Kidney (tissue), 14 donors: ENCODE results near the gene SLC22A23. TPM values are rescaled to one million over a fixed set of nuclear protein-coding genes. Genes with fewer than 3 reads are reported as not detected.
"Not testable (repeated sequence)": the region's sequence is repeated elsewhere in the genome, so short reads cannot be mapped to it uniquely, and the experiment has no call there.

Experiments used
- DNase-seq, 5 donors: peaks; one replicate each; pipeline ENCODE4 v3.0.0-alpha.2; 2013 to 2020
- FAIRE-seq: peaks from 2 replicates; lab custom pipeline; 2012; peaks lifted over from hg19 to GRCh38; lab: Jason Lieb, UNC
- H3K27ac ChIP-seq, 2 donors: one replicate each; pipeline ENCODE4 v1.7.0; 2013; ENCODE audit warnings: low read depth in 2 of 2, low read length in 2 of 2, inconsistent platforms in 1 of 2
- H3K27me3 ChIP-seq: one replicate; pipeline ENCODE4 v1.7.1; 2013; ENCODE audit warnings: low read length, inconsistent platforms; ENCODE audit not compliant: control insufficient read depth, insufficient read depth
- H3K36me3 ChIP-seq, 3 donors: one replicate each; pipeline versions ENCODE4 v1.7.0 to v1.7.1; 2013; ENCODE audit warnings: low read length in 3 of 3, control low read depth in 1 of 3, inconsistent platforms in 1 of 3; ENCODE audit not compliant: insufficient read depth in 3 of 3, control insufficient read depth in 2 of 3
- H3K4me1 ChIP-seq, 3 donors: one replicate each; pipeline versions ENCODE4 v1.7.0 to v1.7.1; 2013; ENCODE audit warnings: low read length in 3 of 3, inconsistent platforms in 1 of 3, low read depth in 1 of 3; ENCODE audit not compliant: control insufficient read depth in 2 of 3, insufficient read depth in 2 of 3
- H3K4me3 ChIP-seq, 3 donors: one replicate each; pipeline versions ENCODE4 v1.7.0 to v1.8.1; 2013; ENCODE audit warnings: low read length in 3 of 3, control low read depth in 1 of 3, inconsistent platforms in 1 of 3
- H3K9ac ChIP-seq, 3 donors: one replicate each; pipeline versions ENCODE4 v1.7.0 to v1.7.1; 2013; ENCODE audit warnings: low read length in 3 of 3, control low read depth in 1 of 3, inconsistent platforms in 1 of 3
- H3K9me3 ChIP-seq, 3 donors: one replicate each; pipeline versions ENCODE4 v1.7.0 to v1.7.1; 2013; ENCODE audit warnings: low read length in 3 of 3, control low read depth in 1 of 3, inconsistent platforms in 1 of 3; ENCODE audit not compliant: control insufficient read depth in 2 of 3, insufficient read depth in 1 of 3
- intact Hi-C: fragments of 100-400 bp; cut with DNase I; formaldehyde crosslinking; loops from one replicate; pipeline ENCODE4 v1.11.1; 2022
- polyA plus RNA-seq: library from polyadenylated mRNA; stranded (reverse); fragments of 350-450 nt; fragmentation: Illumina TruSeq; extraction: RNeasy Lipid Tissue Mini Kit (QIAGEN cat#74804); gene quantifications from one replicate; pipeline ENCODE4 v1.2.3, GENCODE V29; 2014; ENCODE audit warnings: low read depth, low replicate concordance; ENCODE audit not compliant: insufficient read depth
- total RNA-seq: library from RNA; stranded (reverse); fragmentation: NEBNext Ultra II Directional; extraction: Animal tissue kit (Norgen Biotek cat#: 25700); gene quantifications from one replicate; pipeline ENCODE4 v1.2.1, GENCODE V29; 2021
- TF ChIP-seq, protein P1 (sequence below): IDR thresholded peaks from 3 replicates; pipeline ENCODE4 v1.5.1; 2012; ENCODE audit warnings: mild to moderate bottlenecking, moderate library complexity, borderline replicate concordance; ENCODE audit not compliant: insufficient read depth; ENCODE audit errors: extremely low read depth
- donor health status: control.
- donor health status: control.
- donor health status: control.
- donor health status: control.
- donor health status: control.
- donor health status: DM: yes; HTN: yes; CAD: no.
- donor health status: Normal renal cell carcinoma (clear cell type).

SLC22A23 gene
- total and polyA plus RNA-seq, 2 donors from 2014 or later: 5.3 to 5.7 TPM

DNA sequence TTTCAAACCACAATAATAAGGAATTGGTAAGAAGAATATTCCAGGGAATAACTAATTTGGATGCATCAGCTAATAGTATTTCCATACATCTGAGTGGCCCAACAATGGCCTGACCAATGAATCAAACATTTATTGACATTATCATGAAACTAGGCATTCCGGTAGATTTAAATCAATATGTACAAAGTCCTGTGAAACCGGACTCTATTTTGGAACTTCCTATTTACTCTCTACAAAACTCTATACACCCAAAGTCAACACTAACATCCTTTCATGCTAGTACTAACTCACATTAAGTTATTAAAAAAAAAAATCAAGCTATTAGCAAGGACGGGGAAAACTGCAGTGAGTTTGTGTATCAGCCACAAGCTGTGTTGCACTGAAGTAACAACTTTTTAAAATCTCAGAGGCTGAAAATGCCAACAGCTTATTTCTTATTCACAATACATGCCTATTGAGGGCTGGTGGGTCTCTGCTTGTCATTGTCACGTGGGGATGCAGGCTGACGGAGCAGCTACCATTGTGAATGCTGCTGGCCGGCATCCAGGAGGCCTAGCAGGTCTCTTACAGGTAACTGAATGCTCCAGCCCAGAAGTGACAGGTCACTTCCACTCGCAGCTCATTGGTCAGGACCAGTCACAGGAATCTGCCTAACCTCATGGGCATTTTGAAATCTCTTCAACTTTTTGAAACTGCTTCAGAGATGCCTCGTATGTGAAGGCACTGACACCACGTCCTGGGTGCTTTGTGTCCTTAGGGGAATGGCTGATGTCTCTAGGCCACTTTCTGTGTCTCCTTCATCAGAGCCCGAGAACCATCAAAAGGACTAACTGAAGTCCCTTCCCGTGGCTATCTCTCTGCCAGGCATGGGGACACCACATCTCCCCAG is 76.3 kb downstream of the SLC22A23 start:
- peak in 1 of 5 donors; percentile 33 for DNase-seq
- no peaks in the 10 kb centered on the region for H3K9me3 ChIP-seq
- no peaks in the 10 kb centered on the region for H3K27me3 ChIP-seq
- no peaks in the 10 kb centered on the region for H3K36me3 ChIP-seq
- no peak overlapping the region for H3K27ac ChIP-seq
- no peak for FAIRE-seq
- TF ChIP-seq, protein P1, sequence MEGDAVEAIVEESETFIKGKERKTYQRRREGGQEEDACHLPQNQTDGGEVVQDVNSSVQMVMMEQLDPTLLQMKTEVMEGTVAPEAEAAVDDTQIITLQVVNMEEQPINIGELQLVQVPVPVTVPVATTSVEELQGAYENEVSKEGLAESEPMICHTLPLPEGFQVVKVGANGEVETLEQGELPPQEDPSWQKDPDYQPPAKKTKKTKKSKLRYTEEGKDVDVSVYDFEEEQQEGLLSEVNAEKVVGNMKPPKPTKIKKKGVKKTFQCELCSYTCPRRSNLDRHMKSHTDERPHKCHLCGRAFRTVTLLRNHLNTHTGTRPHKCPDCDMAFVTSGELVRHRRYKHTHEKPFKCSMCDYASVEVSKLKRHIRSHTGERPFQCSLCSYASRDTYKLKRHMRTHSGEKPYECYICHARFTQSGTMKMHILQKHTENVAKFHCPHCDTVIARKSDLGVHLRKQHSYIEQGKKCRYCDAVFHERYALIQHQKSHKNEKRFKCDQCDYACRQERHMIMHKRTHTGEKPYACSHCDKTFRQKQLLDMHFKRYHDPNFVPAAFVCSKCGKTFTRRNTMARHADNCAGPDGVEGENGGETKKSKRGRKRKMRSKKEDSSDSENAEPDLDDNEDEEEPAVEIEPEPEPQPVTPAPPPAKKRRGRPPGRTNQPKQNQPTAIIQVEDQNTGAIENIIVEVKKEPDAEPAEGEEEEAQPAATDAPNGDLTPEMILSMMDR: no peak
- no peak overlapping the region for H3K9ac ChIP-seq
- peaks cover 0 to 20% (median 6%) of the 10 kb centered on the region in 3 donors for H3K4me1 ChIP-seq
- intact Hi-C loops: no loop called here
- H3K4me3 ChIP-seq: no peak overlapping the region

DNA sequence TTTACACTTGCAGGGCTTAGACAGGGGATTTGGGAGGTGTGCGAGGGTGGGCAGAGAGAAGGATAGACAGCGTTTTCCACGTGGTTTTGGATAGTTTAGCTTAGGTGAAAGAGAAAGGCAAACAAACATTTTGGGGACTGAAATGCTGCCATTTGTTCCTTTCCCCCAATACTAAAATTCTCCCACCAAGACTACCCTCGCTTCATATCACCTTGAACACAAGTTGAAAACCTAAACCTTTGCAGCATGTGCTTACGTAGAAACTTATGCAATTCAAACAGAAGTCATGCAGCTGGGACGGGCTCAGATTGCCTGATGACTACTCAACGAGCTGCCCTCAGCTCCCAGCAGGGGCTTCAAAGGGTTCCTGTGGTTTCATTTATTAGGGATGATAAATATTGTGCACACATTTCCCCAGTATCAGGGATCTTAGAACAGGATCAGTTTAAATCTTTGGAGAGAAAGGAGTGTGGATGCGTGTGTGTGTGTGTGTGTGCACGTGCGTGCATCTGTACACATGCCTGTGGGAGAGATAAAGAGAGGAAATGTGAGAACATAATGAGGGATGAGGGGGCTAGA is 77.3 kb downstream of the SLC22A23 start:
- Histone ChIP-seq H3K9me3 (no peaks in the 10 kb centered on the region), H3K36me3 (no peaks in the 10 kb centered on the region), H3K27ac (no peak overlapping the region), H3K4me1 (peaks cover 0 to 15% (median 2%) of the 10 kb centered on the region in 3 donors), H3K4me3 (no peak overlapping the region), H3K27me3 (no peaks in the 10 kb centered on the region), H3K9ac (no peak overlapping the region)
- intact Hi-C loops: no loop called here
- FAIRE-seq: no peak
- DNase-seq: no peak
- TF ChIP-seq, protein P1: no peak

DNA sequence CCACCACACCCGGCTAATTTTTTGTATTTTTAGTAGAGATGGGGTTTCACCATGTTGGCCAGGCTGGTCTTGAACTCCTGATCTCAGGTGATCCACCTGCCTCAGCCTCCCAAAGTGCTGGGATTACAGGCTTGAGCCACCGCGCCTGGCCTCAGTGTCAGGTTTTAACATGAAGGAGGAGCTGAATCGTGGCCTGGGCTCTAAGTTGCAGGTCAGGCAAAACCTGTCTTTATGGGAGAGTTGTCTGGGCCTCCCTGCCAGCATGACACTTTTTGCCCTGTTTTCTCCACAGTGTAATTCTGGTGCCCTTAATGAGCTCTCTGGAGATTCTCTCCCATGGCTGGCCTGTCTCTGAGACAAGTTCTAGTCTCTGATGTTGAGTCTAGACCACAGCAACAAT is 78.0 kb downstream of the SLC22A23 start:
- H3K36me3 ChIP-seq, H3K4me3 ChIP-seq, DNase-seq, intact Hi-C loops, H3K9me3 ChIP-seq, FAIRE-seq, H3K27ac ChIP-seq, H3K27me3 ChIP-seq, H3K9ac ChIP-seq: not testable (repeated sequence)
- H3K4me1 ChIP-seq: peaks cover 0 to 15% (median 1%) of the 10 kb centered on the region in 3 donors

DNA sequence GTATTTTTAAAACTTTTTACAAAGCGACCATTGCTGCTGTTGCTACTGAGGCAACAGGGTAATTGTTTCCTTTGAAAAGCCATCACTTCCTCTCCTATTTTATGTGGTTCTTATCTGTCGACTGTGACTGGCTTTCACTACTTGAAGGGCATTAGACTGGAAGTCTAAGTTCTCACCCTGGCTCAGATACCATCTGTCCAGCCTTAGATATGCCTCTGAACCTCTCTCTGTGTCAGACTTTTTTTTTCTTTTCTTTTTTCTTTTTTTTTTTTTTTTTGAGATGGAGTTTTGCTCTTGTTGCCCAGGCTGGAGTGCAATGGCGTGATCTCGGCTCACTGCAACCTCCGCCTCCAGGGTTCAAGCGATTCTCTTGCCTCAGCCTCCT is 78.5 kb downstream of the SLC22A23 start:
- H3K27ac ChIP-seq, DNase-seq, H3K9me3 ChIP-seq, intact Hi-C loops, H3K9ac ChIP-seq, H3K27me3 ChIP-seq, FAIRE-seq, H3K36me3 ChIP-seq, H3K4me3 ChIP-seq: not testable (repeated sequence)
- H3K4me1 ChIP-seq: peaks cover 0 to 16% (median 5%) of the 10 kb centered on the region in 3 donors
